Measurements from ENCODE around the gene POTEG.
"Not testable (repeated sequence)": the region's sequence is repeated elsewhere in the genome, so short reads cannot be mapped to it uniquely, and the experiment has no call there.

POTEG gene

GRCh38 chr14:19372813-19373500, 61.2 kb downstream of the POTEG start:
- not testable (repeated sequence) for DNase-seq

- not testable (repeated sequence) for DNase-seq
These were observed 62.4 kb downstream of the POTEG start for GRCh38 chr14:19371767-19372166.

- DNase-seq, result not testable (repeated sequence)
These were observed 71.3 kb downstream of the POTEG start for GRCh38 chr14:19362803-19363202.

GRCh38 chr14:19362323-19362722, 71.8 kb downstream of the POTEG start:
- DNase-seq, result not testable (repeated sequence)

- DNase-seq, result not testable (repeated sequence)
These were observed 72.4 kb downstream of the POTEG start for GRCh38 chr14:19361636-19362253.

- not testable (repeated sequence) for DNase-seq
These were observed 73.1 kb downstream of the POTEG start for GRCh38 chr14:19360937-19361635.
